ENCODE data around the gene CAPN8. TPM values are rescaled to one million over a fixed set of nuclear protein-coding genes. Genes with fewer than 3 reads are reported as not detected.
A peak's percentile ranks its signal among the peaks of the same experiment; 100 is the strongest.

Gene CAPN8
- polyA plus RNA-seq, 3 donors: 2.7 TPM

DNA sequence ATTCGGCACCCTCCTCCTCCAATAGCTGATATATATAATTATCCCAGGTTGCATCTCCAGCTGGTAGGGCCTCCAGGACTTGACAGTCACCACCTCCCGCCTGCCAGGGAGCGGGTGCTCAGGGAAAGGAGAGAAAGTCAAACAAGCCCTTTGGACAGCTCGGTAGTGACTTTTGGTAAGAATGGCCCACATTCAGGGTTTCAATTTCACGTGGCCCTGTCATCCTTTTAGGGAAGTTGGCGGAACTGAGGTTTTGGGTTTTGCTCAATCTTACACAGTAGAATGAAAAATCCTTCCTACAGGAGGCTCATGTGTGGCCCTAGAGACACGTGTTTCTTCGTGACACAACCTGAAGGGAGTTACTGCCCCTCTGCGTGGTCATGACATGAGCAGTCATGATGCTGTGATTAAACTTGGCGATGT is 44.2 kb downstream of the CAPN8 start:
- no peak for DNase-seq

GRCh38 chr1:223620297-223620897 is 45.1 kb downstream of the CAPN8 start:
- DNase-seq: no peak

- no peak for DNase-seq
Observed at GRCh38 chr1:223618680-223619079, 46.8 kb downstream of the CAPN8 start.

DNA sequence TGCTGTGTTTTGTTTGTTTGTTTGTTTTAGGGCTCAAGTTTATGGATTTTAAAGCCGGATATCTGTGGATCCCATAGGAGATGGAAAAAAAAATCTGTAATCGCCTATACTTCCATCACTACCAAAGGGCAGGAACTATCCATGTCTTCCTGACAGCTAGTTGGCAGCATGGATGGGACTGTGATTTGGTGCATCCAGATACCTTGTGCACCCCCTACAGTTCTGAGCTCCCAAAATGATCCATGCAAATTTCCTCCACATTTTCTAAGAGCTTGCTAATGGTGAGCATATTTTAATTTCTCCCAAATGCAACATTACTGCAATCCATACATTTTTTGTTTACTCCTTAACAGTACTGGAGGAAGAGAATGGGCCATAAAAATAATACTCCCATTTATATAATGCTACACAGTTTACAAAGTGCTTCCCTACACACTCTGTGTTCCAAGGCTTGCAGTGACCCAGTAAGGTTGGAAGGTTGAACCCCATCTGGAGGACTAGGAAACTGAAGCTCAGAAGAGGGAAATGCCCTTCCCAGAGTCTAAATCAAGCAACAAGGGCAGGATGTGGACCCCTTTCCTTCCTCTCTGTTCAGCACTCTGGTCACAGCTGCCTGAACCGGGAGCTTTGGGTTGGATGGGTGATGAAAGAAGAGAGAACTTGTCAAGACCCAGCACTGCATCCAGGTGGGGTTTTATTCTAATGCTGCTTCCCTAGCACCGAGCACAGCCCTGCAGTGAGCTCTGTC is 48.0 kb downstream of the CAPN8 start:
- DNase-seq: no peak

- no peak for DNase-seq
Observed at GRCh38 chr1:223616586-223616985, 48.9 kb downstream of the CAPN8 start.

DNA sequence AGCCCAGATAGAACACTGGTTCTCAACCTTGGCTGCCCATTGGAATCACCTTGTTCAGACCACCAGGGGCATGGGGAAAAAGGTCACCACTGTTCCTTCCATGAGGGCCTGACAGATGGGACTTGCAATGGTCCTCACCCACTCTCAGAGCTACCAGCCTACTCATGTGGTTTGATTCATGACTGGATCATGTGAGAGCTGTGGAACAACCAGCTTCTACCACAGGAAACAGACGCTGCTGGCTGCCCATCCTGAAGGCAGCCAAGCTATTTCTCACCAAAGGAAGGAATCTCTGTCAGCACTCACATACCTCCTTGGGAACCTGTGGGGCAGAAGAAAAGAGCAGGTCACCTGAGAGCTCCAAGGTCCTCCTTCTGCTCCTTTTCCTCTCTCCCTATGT is 53.6 kb downstream of the CAPN8 start:
- DNase-seq: no peak

DNA sequence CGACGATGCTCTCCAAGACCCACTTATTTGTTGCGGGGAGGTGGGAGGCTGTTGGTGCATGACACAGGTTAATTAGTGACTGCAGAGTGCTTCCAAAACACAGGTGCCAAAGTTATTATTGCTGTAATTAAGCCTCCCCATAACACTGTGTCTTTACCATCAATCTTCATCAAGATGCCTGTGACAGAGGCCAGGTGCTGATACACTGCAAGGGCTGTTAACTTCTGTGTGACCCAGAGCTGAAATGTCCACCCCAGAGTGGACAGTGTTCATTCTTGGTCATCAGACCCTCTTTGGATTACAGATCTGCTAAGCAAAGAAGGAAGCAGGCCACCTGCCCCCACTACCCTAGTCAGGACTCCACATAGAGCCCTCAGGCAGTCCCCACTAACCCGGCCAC is 55.5 kb downstream of the CAPN8 start:
- peak; percentile 74 for DNase-seq

- DNase-seq: no peak
Observed at GRCh38 chr1:223609066-223609465, 56.4 kb downstream of the CAPN8 start.

DNA sequence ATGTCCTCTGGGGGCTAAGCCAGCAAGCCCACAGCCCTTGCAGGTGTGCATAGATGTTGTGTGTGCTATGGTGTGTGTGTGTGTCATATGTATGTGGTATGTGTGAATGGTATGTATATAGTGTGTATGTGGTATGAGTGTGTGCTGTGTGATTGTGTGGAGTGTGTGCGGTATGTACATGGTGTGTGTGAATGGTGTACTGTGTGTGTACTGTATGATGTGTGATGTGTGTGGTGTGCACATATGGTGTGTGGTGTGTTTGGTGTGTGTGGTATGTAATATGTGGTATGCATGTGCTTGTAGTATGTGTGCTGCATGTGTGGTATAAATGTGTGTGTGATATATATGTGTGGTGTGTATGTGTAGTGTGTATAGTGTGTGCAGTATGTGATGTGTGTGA is 107.0 kb downstream of the CAPN8 start:
- DNase-seq: no peak

DNA sequence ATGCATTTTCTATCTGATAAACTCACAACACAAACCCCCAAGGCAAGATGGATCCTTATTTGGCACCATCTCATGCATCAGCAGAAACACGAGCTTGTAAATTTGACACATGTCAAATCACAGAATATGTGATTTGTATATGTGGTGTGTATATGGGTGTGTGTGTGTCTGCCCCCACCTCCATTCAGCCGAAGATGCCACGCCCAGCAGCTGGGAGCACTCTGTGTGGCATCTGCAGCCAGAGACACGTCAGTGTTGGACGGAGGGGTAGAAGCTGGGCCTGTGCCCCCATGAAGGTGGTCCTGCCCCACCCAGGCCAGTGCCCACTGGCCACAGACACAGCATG is 108.4 kb downstream of the CAPN8 start:
- DNase-seq: no peak

- DNase-seq: no peak
Observed at GRCh38 chr1:223556414-223557129, 108.9 kb downstream of the CAPN8 start.

DNA sequence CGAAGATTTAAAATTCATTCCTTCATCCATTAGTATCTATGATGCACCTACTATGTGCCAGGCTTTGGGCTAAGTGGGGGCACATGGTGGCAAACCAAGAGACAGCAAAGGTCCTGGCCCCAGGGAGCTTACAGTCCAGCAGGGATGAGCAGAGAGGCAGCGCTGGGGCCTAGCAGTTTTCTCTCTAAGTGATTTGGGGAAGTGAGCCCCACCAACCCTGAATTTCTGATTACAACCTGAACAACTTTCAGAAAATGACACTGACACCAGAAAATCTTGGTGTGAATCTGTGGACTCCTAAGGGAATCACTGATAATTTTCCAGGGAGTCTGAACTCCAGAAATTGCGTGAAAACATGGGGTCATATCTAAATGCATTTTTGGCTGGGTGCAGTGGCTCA is 111.5 kb downstream of the CAPN8 start:
- DNase-seq: no peak

- no peak for DNase-seq
Observed at GRCh38 chr1:223551610-223552009, 113.9 kb downstream of the CAPN8 start.

DNA sequence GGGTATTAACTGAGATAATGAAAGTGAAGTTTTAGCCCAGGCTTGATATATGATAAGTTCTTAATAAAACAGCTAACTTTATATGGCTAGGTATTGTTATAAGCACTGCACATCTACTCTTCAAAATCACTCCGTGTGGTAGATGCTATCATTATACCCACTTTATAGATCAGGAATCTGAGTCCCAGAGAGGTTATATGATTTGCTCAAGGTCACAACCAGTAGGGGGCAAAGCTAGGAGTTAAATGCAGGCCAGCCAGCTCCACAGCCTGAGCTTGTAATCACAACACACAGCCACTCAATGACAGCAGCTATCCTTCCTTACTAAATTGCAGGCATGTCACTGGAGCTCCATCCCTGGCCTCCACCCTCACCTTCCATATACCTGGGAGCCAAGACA is 115.8 kb downstream of the CAPN8 start:
- no peak for DNase-seq

DNA sequence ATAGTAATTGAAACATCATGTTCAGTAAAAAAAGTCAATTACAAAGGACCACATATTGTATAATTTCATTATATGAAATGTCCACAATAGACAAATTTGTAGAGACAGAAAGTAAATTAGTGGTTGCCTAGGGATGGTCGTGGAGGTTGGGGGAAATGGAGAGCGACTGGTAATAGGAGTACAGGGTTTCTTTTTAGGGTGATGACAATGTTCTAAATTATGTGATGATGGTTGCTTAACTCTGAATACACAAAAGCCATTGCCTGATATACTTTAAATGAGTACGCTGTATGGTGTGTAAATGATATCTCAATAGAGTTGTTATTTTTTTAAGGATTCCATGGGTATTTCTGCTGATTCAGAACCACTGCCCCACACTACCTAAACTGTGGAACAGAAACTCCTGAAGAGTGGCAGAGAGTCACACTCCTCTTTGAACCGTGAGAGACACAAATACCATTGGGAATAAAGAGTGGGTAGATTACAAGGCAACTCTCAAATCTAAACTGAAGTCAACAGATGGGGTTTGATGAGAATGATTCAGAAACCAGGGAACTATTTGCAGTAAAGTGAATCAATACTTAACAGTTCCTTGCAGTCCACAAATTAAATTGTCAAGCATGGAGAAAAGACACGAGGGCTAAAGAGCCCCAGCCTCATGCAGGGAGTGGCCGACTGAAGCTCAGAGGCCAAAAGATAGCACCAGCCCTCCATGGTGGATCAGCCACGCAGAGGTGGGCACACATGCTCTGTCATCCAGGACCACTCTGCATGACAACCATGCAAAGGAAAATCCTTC is 118.0 kb downstream of the CAPN8 start:
- DNase-seq: no peak

GRCh38 chr1:223545343-223545742 is 120.2 kb downstream of the CAPN8 start:
- no peak for DNase-seq

DNA sequence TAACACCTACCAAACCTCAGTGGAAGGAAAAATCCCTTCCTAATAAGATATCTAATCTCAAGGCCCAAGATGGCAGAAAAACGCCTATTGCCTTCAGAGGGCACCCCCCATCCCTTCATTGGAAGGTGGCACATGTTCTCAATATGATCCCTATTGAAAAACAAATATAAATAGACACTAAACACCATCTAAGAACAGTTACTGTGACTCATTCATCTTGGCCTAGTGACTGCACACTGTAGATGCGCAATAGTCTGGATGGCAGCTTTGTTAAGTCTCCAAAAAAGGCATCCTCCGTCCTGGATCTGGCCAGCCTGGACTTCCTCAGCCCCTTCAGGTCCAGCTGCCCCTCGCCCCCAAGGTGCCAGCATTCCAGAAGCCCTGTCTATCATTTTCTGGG is 121.9 kb downstream of the CAPN8 start:
- DNase-seq: no peak

- DNase-seq: no peak
Observed at GRCh38 chr1:223542831-223543230, 122.7 kb downstream of the CAPN8 start.

DNA sequence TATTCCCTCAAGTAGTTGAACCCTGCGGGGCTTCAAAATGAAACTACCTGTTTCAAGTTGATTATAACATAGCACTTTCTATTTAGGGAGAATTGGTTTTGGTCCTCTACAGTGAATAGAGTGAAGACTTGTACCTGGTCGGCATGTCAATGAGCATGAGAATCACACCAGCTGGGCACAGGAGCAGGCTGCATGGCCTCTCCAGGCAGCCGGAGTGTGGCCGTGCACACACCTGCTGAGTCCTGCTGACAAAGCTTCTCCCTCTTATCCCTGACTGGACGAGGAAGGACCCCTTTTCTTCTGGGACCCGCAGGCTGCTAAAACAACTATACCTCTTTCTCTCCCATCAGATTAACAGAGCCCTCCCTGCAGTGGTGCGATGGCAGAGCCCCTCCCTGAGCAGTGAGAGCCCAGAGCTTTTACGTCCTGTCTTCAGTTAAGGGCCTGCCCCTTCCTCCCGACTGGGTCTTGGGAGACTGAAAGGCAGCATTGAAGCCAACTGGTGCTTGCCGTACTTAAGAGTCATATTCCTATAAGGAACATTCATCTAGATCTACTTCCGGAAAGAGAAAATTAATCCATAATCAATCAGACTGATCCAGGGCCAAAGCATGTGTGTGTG is 124.9 kb downstream of the CAPN8 start:
- no peak for DNase-seq

DNA sequence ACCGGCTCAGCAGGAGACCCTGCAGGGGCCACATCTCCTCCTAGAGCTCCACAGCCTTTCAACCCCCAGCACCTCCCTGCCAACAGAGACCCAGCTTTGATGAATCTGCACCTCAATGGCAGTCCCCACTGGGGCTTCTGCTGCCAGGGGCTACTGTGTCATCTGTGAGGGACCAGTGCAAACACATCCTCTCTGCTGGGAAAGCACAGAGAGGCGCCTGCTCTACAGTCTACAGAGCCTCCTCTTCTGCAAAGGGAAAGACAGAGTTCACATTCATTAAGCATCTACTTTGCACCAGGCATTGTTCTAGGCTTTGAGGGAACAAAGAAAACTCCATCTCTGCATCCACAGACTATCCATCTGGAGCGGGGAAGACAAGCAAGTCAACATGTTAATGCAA is 125.8 kb downstream of the CAPN8 start:
- DNase-seq: no peak

GRCh38 chr1:223538981-223539380 is 126.5 kb downstream of the CAPN8 start:
- DNase-seq: no peak

GRCh38 chr1:223535319-223535718 is 130.2 kb downstream of the CAPN8 start:
- DNase-seq: no peak
